WTC11 (cell line): Measurements from ENCODE around the gene ISM2. TPM values are rescaled to one million over a fixed set of nuclear protein-coding genes. Genes with fewer than 3 reads are reported as not detected.
A peak's percentile ranks its signal among the peaks of the same experiment; 100 is the strongest.

Experiments
- ATAC-seq: fragments of 200-7000 bp; cut with Tn5 transposase; 2 replicates; pipeline ENCODE4 v1.10.0; 2021; ENCODE audit warnings: mild to moderate bottlenecking, moderate library complexity
- CTCF ChIA-PET: fragments of 300-600 bp; sonication (Branson Sonifier 250); formaldehyde crosslinking; loops from one replicate; lab custom pipeline; 2021; ENCODE audit warnings: antibody characterized with exemption; lab: Charles Lee
- POLR2A ChIA-PET: fragments of 350-600 bp; sonication (Branson Sonifier 250); formaldehyde crosslinking; loops from one replicate; lab custom pipeline; 2021; ENCODE audit warnings: antibody characterized with exemption; lab: Charles Lee
- DNase-seq: peaks from one replicate; pipeline ENCODE4 v3.0.0; 2021; ENCODE audit warnings: low spot score
- H3K27ac Mint-ChIP-seq: 2 replicates; pipeline ENCODE4 v1.8.0; 2021; ENCODE audit warnings: mixed read lengths
- H3K27me3 Mint-ChIP-seq: 2 replicates; pipeline ENCODE4 v1.8.0; 2021; ENCODE audit warnings: low read depth, mild to moderate bottlenecking, moderate library complexity, mixed read lengths
- H3K36me3 Mint-ChIP-seq: 2 replicates; pipeline ENCODE4 v1.8.0; 2021; ENCODE audit warnings: mixed read lengths
- H3K4me1 Mint-ChIP-seq: 2 replicates; pipeline ENCODE4 v1.8.0; 2022; ENCODE audit warnings: mixed read lengths
- H3K4me3 Mint-ChIP-seq: 2 replicates; pipeline ENCODE4 v1.8.0; 2021; ENCODE audit warnings: mild to moderate bottlenecking, moderate library complexity, mixed read lengths
- H3K9me3 Mint-ChIP-seq: 2 replicates; pipeline ENCODE4 v1.8.0; 2021; ENCODE audit warnings: mixed read lengths
- AR ChIP-seq: fragments of 250-450 bp; sonication (Bioruptor Pico); IDR thresholded peaks from 2 replicates; pipeline ENCODE4 v1.9.0; 2021; ENCODE audit warnings: mild to moderate bottlenecking
- GRHL2 ChIP-seq: fragments of 250-450 bp; sonication (Bioruptor Pico); IDR thresholded peaks from 2 replicates; pipeline ENCODE4 v1.8.0; 2022; ENCODE audit warnings: mild to moderate bottlenecking, moderate library complexity; ENCODE audit not compliant: insufficient replicate concordance, severe bottlenecking
- GTF2I ChIP-seq: fragments of 250-450 bp; sonication (Bioruptor Pico); conservative IDR thresholded peaks from 2 replicates; pipeline ENCODE4 v1.4.0; 2021; ENCODE audit warnings: mild to moderate bottlenecking
- NFE2L1 ChIP-seq: sonication (generic); formaldehyde crosslinking; IDR thresholded peaks from 2 replicates; pipeline ENCODE4 v1.8.1; 2023; ENCODE audit warnings: missing genetic modification reagents
- NFYB ChIP-seq: sonication (generic); formaldehyde crosslinking; conservative IDR thresholded peaks from 2 replicates; pipeline ENCODE4 v1.8.0; 2022; ENCODE audit warnings: low read depth, missing genetic modification reagents
- NR1H2 ChIP-seq: sonication (generic); formaldehyde crosslinking; IDR thresholded peaks from 2 replicates; pipeline ENCODE4 v1.9.0; 2021; ENCODE audit warnings: mild to moderate bottlenecking, moderate library complexity, missing genetic modification reagents
- PRDM15 ChIP-seq: sonication (generic); formaldehyde crosslinking; IDR thresholded peaks from 2 replicates; pipeline ENCODE4 v1.8.0; 2022; ENCODE audit warnings: missing genetic modification reagents
- RORB ChIP-seq: fragments of 250-450 bp; sonication (Bioruptor Pico); IDR thresholded peaks from 2 replicates; pipeline ENCODE4 v1.9.0; 2021; ENCODE audit warnings: mild to moderate bottlenecking
- USF1 ChIP-seq: sonication (generic); formaldehyde crosslinking; IDR thresholded peaks from 2 replicates; pipeline ENCODE4 v1.8.0; 2022; ENCODE audit warnings: mild to moderate bottlenecking, missing genetic modification reagents
- ZBTB21 ChIP-seq: sonication (generic); formaldehyde crosslinking; IDR thresholded peaks from 2 replicates; pipeline ENCODE4 v1.8.1; 2023; ENCODE audit warnings: mild to moderate bottlenecking, missing genetic modification reagents, borderline replicate concordance
- ZNF121 ChIP-seq: sonication (generic); formaldehyde crosslinking; IDR thresholded peaks from 2 replicates; pipeline ENCODE4 v1.8.0; 2023; ENCODE audit warnings: missing genetic modification reagents
- ZNF138 ChIP-seq: sonication (generic); formaldehyde crosslinking; conservative IDR thresholded peaks from 2 replicates; pipeline ENCODE4 v1.8.1; 2022; ENCODE audit warnings: mild to moderate bottlenecking, moderate library complexity, missing genetic modification reagents
- ZNF317 ChIP-seq: sonication (generic); formaldehyde crosslinking; IDR thresholded peaks from 2 replicates; pipeline ENCODE4 v1.8.1; 2023; ENCODE audit warnings: low read depth, mild to moderate bottlenecking, moderate library complexity, missing genetic modification reagents, borderline replicate concordance
- total RNA-seq: library from RNA; stranded (reverse); gene quantifications from 3 replicates; pipeline ENCODE4 v1.2.3, GENCODE V29; 2021
- TF ChIP-seq, protein P1 (sequence below): sonication (generic); formaldehyde crosslinking; IDR thresholded peaks from 2 replicates; pipeline ENCODE4 v1.8.0; 2023; ENCODE audit warnings: mild to moderate bottlenecking, missing genetic modification reagents
- TF ChIP-seq, protein P2 (sequence below): sonication (generic); formaldehyde crosslinking; conservative IDR thresholded peaks from 2 replicates; pipeline ENCODE4 v1.8.1; 2023; ENCODE audit warnings: mild to moderate bottlenecking, low read depth, missing genetic modification reagents, moderate library complexity

Gene ISM2
- total RNA-seq, 1 experiment from 2014 or later, result 1.4 TPM

- TF ChIP-seq AR, result no peak
- TF ChIP-seq RORB (CRISPR knock-in tag), result no peak
- TF ChIP-seq ZBTB21 (CRISPR knock-in tag), result no peak
- TF ChIP-seq ZNF317 (CRISPR knock-in tag), result no peak
Measured at GRCh38 chr14:77482422-77482821, 16.2 kb downstream of the ISM2 start (continued).

- H3K4me3 Mint-ChIP-seq, result no peak overlapping the region
- no peak overlapping the region for H3K27ac Mint-ChIP-seq
- H3K9me3 Mint-ChIP-seq, result no peaks in the 10 kb centered on the region
- H3K4me1 Mint-ChIP-seq, result peaks cover 7% of the 10 kb centered on the region; the same call in 1 of the 2 replicates
- DNase-seq (no peak), ATAC-seq (no peak)
- ChIA-PET POLR2A (interaction anchor here (0.6 kb wide), 1 partner anchor 40 kb away, joined by 3 read pairs; no protein-coding TSS in a partner anchor), CTCF (interaction anchor here (0.6 to 2.0 kb wide), 4 partner anchors 19 to 1455 kb away, joined by 3 to 13 read pairs (median 4); partner anchors contain the start of gene ISM2)
- no peak for TF ChIP-seq ZNF121 (CRISPR knock-in tag)
- TF ChIP-seq NFYB, result no peak
- TF ChIP-seq GTF2I, result no peak
- no peak for TF ChIP-seq USF1
- TF ChIP-seq ZBTB21 (CRISPR knock-in tag), result no peak
- TF ChIP-seq, protein P1, sequence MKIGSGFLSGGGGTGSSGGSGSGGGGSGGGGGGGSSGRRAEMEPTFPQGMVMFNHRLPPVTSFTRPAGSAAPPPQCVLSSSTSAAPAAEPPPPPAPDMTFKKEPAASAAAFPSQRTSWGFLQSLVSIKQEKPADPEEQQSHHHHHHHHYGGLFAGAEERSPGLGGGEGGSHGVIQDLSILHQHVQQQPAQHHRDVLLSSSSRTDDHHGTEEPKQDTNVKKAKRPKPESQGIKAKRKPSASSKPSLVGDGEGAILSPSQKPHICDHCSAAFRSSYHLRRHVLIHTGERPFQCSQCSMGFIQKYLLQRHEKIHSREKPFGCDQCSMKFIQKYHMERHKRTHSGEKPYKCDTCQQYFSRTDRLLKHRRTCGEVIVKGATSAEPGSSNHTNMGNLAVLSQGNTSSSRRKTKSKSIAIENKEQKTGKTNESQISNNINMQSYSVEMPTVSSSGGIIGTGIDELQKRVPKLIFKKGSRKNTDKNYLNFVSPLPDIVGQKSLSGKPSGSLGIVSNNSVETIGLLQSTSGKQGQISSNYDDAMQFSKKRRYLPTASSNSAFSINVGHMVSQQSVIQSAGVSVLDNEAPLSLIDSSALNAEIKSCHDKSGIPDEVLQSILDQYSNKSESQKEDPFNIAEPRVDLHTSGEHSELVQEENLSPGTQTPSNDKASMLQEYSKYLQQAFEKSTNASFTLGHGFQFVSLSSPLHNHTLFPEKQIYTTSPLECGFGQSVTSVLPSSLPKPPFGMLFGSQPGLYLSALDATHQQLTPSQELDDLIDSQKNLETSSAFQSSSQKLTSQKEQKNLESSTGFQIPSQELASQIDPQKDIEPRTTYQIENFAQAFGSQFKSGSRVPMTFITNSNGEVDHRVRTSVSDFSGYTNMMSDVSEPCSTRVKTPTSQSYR (CRISPR knock-in tag), result no peak
- TF ChIP-seq, protein P2, sequence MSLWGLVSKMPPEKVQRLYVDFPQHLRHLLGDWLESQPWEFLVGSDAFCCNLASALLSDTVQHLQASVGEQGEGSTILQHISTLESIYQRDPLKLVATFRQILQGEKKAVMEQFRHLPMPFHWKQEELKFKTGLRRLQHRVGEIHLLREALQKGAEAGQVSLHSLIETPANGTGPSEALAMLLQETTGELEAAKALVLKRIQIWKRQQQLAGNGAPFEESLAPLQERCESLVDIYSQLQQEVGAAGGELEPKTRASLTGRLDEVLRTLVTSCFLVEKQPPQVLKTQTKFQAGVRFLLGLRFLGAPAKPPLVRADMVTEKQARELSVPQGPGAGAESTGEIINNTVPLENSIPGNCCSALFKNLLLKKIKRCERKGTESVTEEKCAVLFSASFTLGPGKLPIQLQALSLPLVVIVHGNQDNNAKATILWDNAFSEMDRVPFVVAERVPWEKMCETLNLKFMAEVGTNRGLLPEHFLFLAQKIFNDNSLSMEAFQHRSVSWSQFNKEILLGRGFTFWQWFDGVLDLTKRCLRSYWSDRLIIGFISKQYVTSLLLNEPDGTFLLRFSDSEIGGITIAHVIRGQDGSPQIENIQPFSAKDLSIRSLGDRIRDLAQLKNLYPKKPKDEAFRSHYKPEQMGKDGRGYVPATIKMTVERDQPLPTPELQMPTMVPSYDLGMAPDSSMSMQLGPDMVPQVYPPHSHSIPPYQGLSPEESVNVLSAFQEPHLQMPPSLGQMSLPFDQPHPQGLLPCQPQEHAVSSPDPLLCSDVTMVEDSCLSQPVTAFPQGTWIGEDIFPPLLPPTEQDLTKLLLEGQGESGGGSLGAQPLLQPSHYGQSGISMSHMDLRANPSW (CRISPR knock-in tag), result no peak
- no peak for TF ChIP-seq RORB (CRISPR knock-in tag)
- H3K27me3 Mint-ChIP-seq, result no peaks in the 10 kb centered on the region
- H3K36me3 Mint-ChIP-seq, result no peaks in the 10 kb centered on the region
Measured at GRCh38 chr14:77478796-77479195, 19.8 kb downstream of the ISM2 start.

DNA sequence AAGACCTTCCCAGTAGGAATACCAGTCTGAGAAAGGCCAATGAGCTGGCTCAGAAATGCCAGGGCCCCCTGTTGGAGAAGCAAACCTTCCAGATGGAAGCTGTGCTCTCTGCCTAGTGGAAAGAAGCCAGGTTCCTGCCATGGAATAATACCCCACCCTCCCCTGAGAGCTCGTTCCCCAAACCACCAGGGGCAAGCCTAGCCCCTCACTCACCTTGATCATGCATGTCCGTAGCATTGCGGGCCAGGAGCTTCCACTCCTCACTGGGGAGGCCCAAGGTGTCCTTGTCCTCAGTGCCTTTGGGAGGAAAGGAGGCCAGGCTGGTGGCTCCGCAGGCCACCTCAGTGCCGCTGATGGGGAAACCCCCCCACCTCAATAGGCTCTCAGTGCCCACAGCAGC lies 20.6 kb downstream of the ISM2 start:
- peaks cover 8% of the 10 kb centered on the region; the same call in 1 of the 2 replicates for H3K4me1 Mint-ChIP-seq
- H3K9me3 Mint-ChIP-seq, result no peaks in the 10 kb centered on the region
- ATAC-seq, result peak; percentile 36; the same call in 1 of the 2 replicates
- CTCF ChIA-PET, result interaction anchor here (0.6 to 2.0 kb wide), 3 partner anchors 19 to 1456 kb away, joined by 3 to 13 read pairs (median 5); partner anchors contain the start of gene ISM2
- no peaks in the 10 kb centered on the region for H3K27me3 Mint-ChIP-seq
- TF ChIP-seq NFE2L1 (CRISPR knock-in tag), result no peak
- TF ChIP-seq GRHL2 (CRISPR knock-in tag), result no peak
- no peak for TF ChIP-seq NR1H2 (CRISPR knock-in tag)
- no peak for TF ChIP-seq NFYB
- no peak for TF ChIP-seq ZNF138 (CRISPR knock-in tag)
- TF ChIP-seq, protein P1 (CRISPR knock-in tag), result no peak
- no peak for TF ChIP-seq PRDM15 (CRISPR knock-in tag)
- H3K27ac Mint-ChIP-seq, result no peak overlapping the region
- no peak overlapping the region for H3K4me3 Mint-ChIP-seq
- no peak for DNase-seq
- POLR2A ChIA-PET, result interaction anchor here (0.5 kb wide), 1 partner anchor 174 kb away, joined by 3 read pairs; no protein-coding TSS in a partner anchor
- H3K36me3 Mint-ChIP-seq, result no peaks in the 10 kb centered on the region
